A172 (cell line): ENCODE results near the gene RRM1. TPM values are rescaled to one million over a fixed set of nuclear protein-coding genes. Genes with fewer than 3 reads are reported as not detected.
A peak's percentile ranks its signal among the peaks of the same experiment; 100 is the strongest.

Source experiments
- DNase-seq: peaks from one replicate; pipeline ENCODE4 v3.0.0-alpha.2; 2015; ENCODE audit warnings: low spot score
- total RNA-seq: library from RNA; depleted of rRNA; stranded (reverse); fragments of >200 nt; shearing (Covaris generic); gene quantifications from 2 replicates; pipeline ENCODE4 v1.2.3, GENCODE V29; 2014; rRNA removed

The RRM1 gene
- total RNA-seq, 1 experiment from 2014 or later = 260 TPM

- DNase-seq = no peak
Measured at GRCh38 chr11:4186464-4187054, 92.0 kb downstream of the RRM1 start.

- DNase-seq = peak; percentile 63
Measured at GRCh38 chr11:4187055-4187988, 92.7 kb downstream of the RRM1 start.

Other genes starting within 250 kb of the RRM1 start
- 23.6 and 27.1 TPM in 2 replicates for gene STIM1, start 239.1 kb upstream of the RRM1 start, total RNA-seq